Hematopoietic multipotent progenitor cell treated with erythropoietin and hydrocortisone succinate and interleukin-3 and kit ligand, for 4 days (in vitro differentiated cells): ENCODE data around the gene PAIP1.
A peak's percentile ranks its signal among the peaks of the same experiment; 100 is the strongest.
"Not testable (repeated sequence)": the region's sequence is repeated elsewhere in the genome, so short reads cannot be mapped to it uniquely, and the experiment has no call there.

Source experiments
- DNase-seq: peaks from one replicate; pipeline ENCODE4 v3.0.0-alpha.2; 2015

PAIP1 gene

GRCh38 chr5:43556857-43557542 lies at the start of gene PAIP1:
PAIP1 (minus strand) TSS chr5:43557077; CDS start chr5:43556846, 231 bp downstream.
- DNase-seq, result peak; percentile 92

GRCh38 chr5:43606351-43606750 lies 49.5 kb upstream of the PAIP1 start:
- DNase-seq, result no peak

- DNase-seq, result no peak
Measured at GRCh38 chr5:43604699-43605098, 47.8 kb upstream of the PAIP1 start.

GRCh38 chr5:43603344-43604217 lies 46.7 kb upstream of the PAIP1 start:
- peak; percentile 96 for DNase-seq

GRCh38 chr5:43602461-43603343 lies 45.8 kb upstream of the PAIP1 start, which contains the start of gene NNT:
NNT (plus strand) TSS chr5:43603180; CDS start chr5:43609196, 6,016 bp downstream.
- DNase-seq, result peak; percentile 88

GRCh38 chr5:43601454-43602260 lies 44.8 kb upstream of the PAIP1 start:
- peak; percentile 66 for DNase-seq

GRCh38 chr5:43598927-43599326 lies 42.0 kb upstream of the PAIP1 start:
- not testable (repeated sequence) for DNase-seq

GRCh38 chr5:43592363-43592762 lies 35.5 kb upstream of the PAIP1 start:
- DNase-seq, result peak; percentile 31

GRCh38 chr5:43590700-43591099 lies 33.8 kb upstream of the PAIP1 start:
- DNase-seq, result no peak

GRCh38 chr5:43589310-43589709 lies 32.4 kb upstream of the PAIP1 start:
- DNase-seq, result no peak

- no peak for DNase-seq
Measured at GRCh38 chr5:43588842-43589241, 32.0 kb upstream of the PAIP1 start.

- DNase-seq, result no peak
Measured at GRCh38 chr5:43584166-43584699, 27.4 kb upstream of the PAIP1 start.

GRCh38 chr5:43583724-43584123 lies 26.8 kb upstream of the PAIP1 start:
- no peak for DNase-seq

- DNase-seq, result no peak
Measured at GRCh38 chr5:43582082-43583005, 25.5 kb upstream of the PAIP1 start.

GRCh38 chr5:43581398-43581797 lies 24.5 kb upstream of the PAIP1 start:
- DNase-seq, result no peak

- DNase-seq, result not testable (repeated sequence)
Measured at GRCh38 chr5:43580402-43581210, 23.7 kb upstream of the PAIP1 start.

GRCh38 chr5:43573058-43573457 lies 16.2 kb upstream of the PAIP1 start:
- DNase-seq, result no peak

GRCh38 chr5:43572357-43572756 lies 15.5 kb upstream of the PAIP1 start:
- no peak for DNase-seq

GRCh38 chr5:43571237-43571636 lies 14.4 kb upstream of the PAIP1 start:
- DNase-seq, result no peak
